ENCODE measurements around the gene U2AF1L4. TPM values are rescaled to one million over a fixed set of nuclear protein-coding genes. Genes with fewer than 3 reads are reported as not detected.

U2AF1L4 gene
- total RNA-seq, 2 donors from 2014 or later: 14.9 to 18.7 TPM

DNA sequence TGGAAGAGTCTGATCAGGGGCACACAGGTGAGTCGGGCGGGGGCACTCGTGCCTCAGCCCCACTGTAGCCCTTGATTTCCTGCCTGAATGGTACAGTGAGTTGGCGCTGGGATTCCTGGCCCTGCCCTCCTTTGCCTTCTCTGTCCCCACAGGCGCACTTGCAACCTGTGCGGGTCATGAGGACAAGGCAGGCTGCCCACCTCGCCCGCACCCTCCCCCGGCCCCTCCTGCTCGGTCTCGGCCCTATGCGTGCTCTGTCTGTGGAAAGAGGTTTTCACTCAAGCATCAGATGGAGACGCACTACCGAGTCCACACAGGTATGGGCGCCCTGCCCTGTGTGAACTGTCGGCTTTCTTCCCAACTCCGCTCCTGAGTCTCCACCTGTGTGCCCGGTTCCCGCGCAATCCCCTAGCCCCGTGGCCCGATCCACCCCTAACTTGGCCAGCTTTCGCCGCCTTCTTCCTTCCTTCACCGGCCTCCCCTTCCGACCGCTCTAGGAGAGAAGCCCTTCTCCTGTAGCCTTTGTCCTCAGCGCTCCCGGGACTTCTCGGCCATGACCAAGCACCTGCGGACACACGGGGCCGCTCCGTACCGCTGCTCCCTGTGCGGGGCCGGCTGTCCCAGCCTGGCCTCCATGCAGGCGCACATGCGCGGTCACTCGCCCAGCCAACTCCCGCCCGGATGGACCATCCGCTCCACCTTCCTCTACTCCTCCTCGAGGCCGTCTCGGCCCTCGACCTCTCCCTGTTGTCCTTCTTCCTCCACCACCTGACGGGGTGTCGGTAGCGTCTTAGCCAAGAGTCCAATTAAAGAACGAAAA is 29.0 kb downstream of the U2AF1L4 start:
- TF ChIP-seq, protein P1, sequence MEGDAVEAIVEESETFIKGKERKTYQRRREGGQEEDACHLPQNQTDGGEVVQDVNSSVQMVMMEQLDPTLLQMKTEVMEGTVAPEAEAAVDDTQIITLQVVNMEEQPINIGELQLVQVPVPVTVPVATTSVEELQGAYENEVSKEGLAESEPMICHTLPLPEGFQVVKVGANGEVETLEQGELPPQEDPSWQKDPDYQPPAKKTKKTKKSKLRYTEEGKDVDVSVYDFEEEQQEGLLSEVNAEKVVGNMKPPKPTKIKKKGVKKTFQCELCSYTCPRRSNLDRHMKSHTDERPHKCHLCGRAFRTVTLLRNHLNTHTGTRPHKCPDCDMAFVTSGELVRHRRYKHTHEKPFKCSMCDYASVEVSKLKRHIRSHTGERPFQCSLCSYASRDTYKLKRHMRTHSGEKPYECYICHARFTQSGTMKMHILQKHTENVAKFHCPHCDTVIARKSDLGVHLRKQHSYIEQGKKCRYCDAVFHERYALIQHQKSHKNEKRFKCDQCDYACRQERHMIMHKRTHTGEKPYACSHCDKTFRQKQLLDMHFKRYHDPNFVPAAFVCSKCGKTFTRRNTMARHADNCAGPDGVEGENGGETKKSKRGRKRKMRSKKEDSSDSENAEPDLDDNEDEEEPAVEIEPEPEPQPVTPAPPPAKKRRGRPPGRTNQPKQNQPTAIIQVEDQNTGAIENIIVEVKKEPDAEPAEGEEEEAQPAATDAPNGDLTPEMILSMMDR (IDR thresholded peaks at IDR 0.05): no peak
- intact Hi-C loops (cut with DNase I): loop anchor here (2.0 kb wide), 1 partner anchor 21 kb away; no protein-coding TSS in a partner anchor
- Histone ChIP-seq H3K9ac (ENCODE audit: low read depth in 2 of 2, low read length in 2 of 2) (peak overlapping the region; percentile 46 to 88), H3K27ac (peak overlapping the region; percentile 96), H3K9me3 (no peaks in the 10 kb centered on the region), H3K4me1 (peaks cover 18% of the 10 kb centered on the region), H3K36me3 (no peaks in the 10 kb centered on the region), H3K27me3 (no peaks in the 10 kb centered on the region), H3K4me3 (peak overlapping the region; percentile 77)
- peak; percentile 73 for DNase-seq

DNA sequence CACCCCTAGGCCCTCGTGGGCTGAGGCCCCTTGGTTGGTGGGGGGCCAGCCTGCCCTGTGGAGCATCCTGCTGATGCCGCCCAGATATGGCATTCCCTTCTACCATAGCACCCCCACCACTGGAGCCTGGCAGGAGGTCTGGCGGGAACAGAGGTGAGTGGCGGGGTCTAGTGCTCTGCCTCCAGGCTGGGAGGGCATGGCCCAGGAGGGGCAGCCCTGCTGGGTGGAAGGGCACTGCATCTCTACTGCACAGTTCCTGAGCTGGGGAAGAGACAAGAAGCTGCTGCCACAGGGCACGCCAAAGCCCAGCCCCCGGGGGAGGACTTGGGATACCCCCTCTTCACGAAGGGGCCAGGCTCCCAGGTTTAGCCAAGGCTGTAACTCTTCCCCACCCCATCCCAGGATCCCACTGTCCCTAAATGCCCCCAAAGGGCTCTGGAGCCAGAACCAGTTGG is 29.8 kb downstream of the U2AF1L4 start:
- no peaks in the 10 kb centered on the region for H3K36me3 ChIP-seq
- H3K27ac ChIP-seq: peak overlapping the region; percentile 96
- H3K9ac ChIP-seq (ENCODE audit: low read depth in 2 of 2, low read length in 2 of 2): peak overlapping the region; percentile 46 to 88
- intact Hi-C loops (cut with DNase I): no loop called here
- peaks cover 18% of the 10 kb centered on the region for H3K4me1 ChIP-seq
- TF ChIP-seq, protein P1 (IDR thresholded peaks at IDR 0.05): no peak
- H3K4me3 ChIP-seq: peak overlapping the region; percentile 77
- no peak for DNase-seq
- no peaks in the 10 kb centered on the region for H3K9me3 ChIP-seq
- no peaks in the 10 kb centered on the region for H3K27me3 ChIP-seq

DNA sequence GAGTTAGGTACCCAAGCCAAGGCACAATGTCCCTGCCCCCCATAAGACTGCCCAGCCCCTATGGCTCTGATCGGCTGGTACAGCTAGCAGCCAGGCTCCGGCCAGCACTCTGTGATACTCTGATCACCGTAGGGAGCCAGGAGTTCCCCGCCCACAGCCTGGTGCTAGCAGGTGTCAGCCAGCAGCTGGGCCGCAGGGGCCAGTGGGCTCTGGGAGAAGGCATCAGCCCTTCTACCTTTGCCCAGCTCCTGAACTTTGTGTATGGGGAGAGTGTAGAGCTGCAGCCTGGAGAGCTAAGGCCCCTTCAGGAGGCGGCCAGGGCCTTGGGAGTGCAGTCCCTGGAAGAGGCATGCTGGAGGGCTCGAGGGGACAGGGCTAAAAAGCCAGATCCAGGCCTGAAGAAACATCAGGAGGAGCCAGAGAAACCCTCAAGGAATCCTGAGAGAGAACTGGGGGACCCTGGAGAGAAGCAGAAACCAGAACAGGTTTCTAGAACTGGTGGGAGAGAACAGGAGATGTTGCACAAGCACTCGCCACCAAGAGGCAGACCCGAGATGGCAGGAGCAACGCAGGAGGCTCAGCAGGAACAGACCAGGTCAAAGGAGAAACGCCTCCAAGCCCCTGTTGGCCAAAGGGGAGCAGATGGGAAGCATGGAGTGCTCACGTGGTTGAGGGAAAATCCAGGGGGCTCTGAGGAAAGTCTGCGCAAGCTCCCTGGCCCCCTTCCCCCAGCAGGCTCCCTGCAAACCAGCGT is 30.4 kb downstream of the U2AF1L4 start:
- H3K4me3 ChIP-seq: no peak overlapping the region

DNA sequence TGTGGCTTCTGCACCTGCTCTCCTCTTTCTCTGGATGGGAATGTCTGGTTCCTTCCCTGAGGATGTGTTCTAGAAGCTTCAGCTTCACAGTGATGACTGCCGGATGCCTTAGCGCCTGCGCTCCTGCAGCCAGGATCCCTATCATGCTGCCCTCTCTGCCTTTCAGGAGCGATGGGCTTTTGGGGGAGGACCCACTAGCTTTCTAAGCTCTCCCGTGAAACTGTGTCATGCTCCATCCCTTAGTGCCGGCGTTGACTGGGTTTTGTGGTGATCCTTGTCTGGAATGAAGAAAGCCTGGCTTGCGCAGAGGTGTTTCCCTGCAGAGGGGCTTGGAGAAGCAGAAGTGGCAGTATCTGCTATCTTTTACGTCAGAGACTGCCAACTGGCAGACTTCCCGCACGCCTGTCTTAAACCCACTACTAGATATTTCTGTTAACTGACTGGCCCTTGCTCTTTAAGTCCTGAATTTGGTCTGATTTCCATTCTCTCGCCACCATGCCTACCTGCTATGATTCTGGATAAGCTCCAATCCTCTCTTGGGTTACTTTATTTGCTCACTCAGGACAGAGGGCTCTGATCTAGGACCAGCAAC is 31.2 kb downstream of the U2AF1L4 start:
- no peaks in the 10 kb centered on the region for H3K36me3 ChIP-seq
- H3K9me3 ChIP-seq: no peaks in the 10 kb centered on the region
- H3K27ac ChIP-seq: no peak overlapping the region
- intact Hi-C loops (cut with DNase I): loop anchor here (5.0 kb wide), 1 partner anchor 167 kb away; the partner anchor contains the start of gene TMEM147
- peaks cover 9% of the 10 kb centered on the region for H3K4me1 ChIP-seq
- TF ChIP-seq, protein P1 (IDR thresholded peaks at IDR 0.05): no peak
- no peak for DNase-seq
- H3K9ac ChIP-seq (ENCODE audit: low read depth in 2 of 2, low read length in 2 of 2): no peak overlapping the region
- no peak overlapping the region for H3K4me3 ChIP-seq
- H3K27me3 ChIP-seq: no peaks in the 10 kb centered on the region

More for the DNA sequence above, 30.4 kb downstream of the U2AF1L4 start:
- Histone ChIP-seq H3K4me1 (peaks cover 17% of the 10 kb centered on the region), H3K9ac (ENCODE audit: low read depth in 2 of 2, low read length in 2 of 2) (no peak overlapping the region), H3K9me3 (no peaks in the 10 kb centered on the region), H3K27ac (peak overlapping the region; percentile 12), H3K27me3 (no peaks in the 10 kb centered on the region), H3K36me3 (no peaks in the 10 kb centered on the region)
- TF ChIP-seq, protein P1 (IDR thresholded peaks at IDR 0.05): no peak
- intact Hi-C loops (cut with DNase I): loop anchor here (5.0 kb wide), 1 partner anchor 167 kb away; the partner anchor contains the start of gene TMEM147
- DNase-seq: no peak

DNA sequence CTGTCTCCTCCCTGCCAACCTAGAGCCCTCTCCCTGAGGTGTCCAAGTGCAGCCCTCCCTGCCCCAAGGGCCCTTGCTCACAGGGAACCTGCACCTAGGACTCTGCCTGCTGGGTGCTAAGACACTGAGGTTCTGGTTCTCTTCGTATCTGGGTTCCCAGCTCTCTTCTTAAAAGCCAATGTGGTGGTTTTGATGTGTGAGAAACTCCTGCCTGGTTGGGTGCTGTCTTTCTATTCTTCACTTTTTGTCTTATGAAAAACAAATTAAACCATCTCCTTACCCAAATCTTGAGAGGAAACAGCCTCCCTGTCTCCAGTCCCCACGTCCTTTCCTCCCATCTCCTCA is 31.7 kb downstream of the U2AF1L4 start:
- intact Hi-C loops (cut with DNase I): loop anchor here (5.0 kb wide), 1 partner anchor 166 kb away; the partner anchor contains the start of gene TMEM147
- no peak overlapping the region for H3K4me3 ChIP-seq
- TF ChIP-seq, protein P1 (IDR thresholded peaks at IDR 0.05): no peak

More for the DNA sequence above, 31.7 kb downstream of the U2AF1L4 start:
- peaks cover 9% of the 10 kb centered on the region for H3K4me1 ChIP-seq
- H3K9ac ChIP-seq (ENCODE audit: low read depth in 2 of 2, low read length in 2 of 2): no peak overlapping the region
- no peak for DNase-seq
- no peaks in the 10 kb centered on the region for H3K9me3 ChIP-seq
- H3K27me3 ChIP-seq: no peaks in the 10 kb centered on the region
- no peaks in the 10 kb centered on the region for H3K36me3 ChIP-seq
- no peak overlapping the region for H3K27ac ChIP-seq
